ENCODE data around the gene POLR1E. TPM values are rescaled to one million over a fixed set of nuclear protein-coding genes. Genes with fewer than 3 reads are reported as not detected.

POLR1E gene
- total and polyA plus RNA-seq, 9 of the 15 experiments (the other 6 are each of a cell fraction or from before 2014, with no cell fraction given), result 18.9 to 102 (median 74.4) TPM

- TF ChIP-seq MBD1 (CRISPR knock-in tag; IDR thresholded peaks at IDR 0.05), result no peak
- 0 out of 2 replicates have a peak, but pooled peaks have one; percentile 53 for TF ChIP-seq ZKSCAN1 (IDR thresholded peaks at IDR 0.05; ENCODE audit: low read depth, low read length)
- TF ChIP-seq BRD4 (IDR thresholded peaks at IDR 0.05), result no peak
- peak; percentile 91 for TF ChIP-seq CXXC5 (CRISPR knock-in tag; IDR thresholded peaks at IDR 0.05)
- TF ChIP-seq SIN3B (IDR thresholded peaks at IDR 0.05; ENCODE audit: low read depth), result peak; percentile 45; the same call in 1 of the 2 replicates
- TF ChIP-seq NCOA6 (IDR thresholded peaks at IDR 0.05), result no peak
- 0 out of 2 replicates have a peak, but pooled peaks have one; percentile 23 for TF ChIP-seq PTBP1 (IDR thresholded peaks at IDR 0.05; ENCODE audit: low read depth, low read length)
- TF ChIP-seq CHD4 (IDR thresholded peaks at IDR 0.05; ENCODE audit: insufficient read depth, insufficient replicate concordance, low read depth, low read length, poor library complexity, severe bottlenecking), result no peak
- peak in 2 of 3 experiments; percentile 66 to 76 for TF ChIP-seq YY1 (IDR thresholded peaks at IDR 0.05; ENCODE audit: borderline replicate concordance in 1 of 3, control insufficient read depth in 1 of 3, extremely low read depth in 1 of 3, insufficient read depth in 3 of 3, insufficient read length in 1 of 3, insufficient replicate concordance in 2 of 3, low read depth in 1 of 3, low read length in 2 of 3)
- TF ChIP-seq GTF2B (IDR thresholded peaks at IDR 0.05; ENCODE audit: extremely low read depth, insufficient read length), result peak; percentile 9
- no peak for TF ChIP-seq E2F5 (CRISPR knock-in tag; IDR thresholded peaks at IDR 0.05)
- TF ChIP-seq DIDO1 (tag; IDR thresholded peaks at IDR 0.05; ENCODE audit: low read depth), result 0 out of 2 replicates have a peak, but pooled peaks have one; percentile 36
- TF ChIP-seq ARNT (IDR thresholded peaks at IDR 0.05), result no peak
- TF ChIP-seq SREBF2 (CRISPR knock-in tag; IDR thresholded peaks at IDR 0.05), result no peak
- no peak for TF ChIP-seq ASH1L (IDR thresholded peaks at IDR 0.05; ENCODE audit: borderline replicate concordance, low read depth, partially characterized antibody)
- TF ChIP-seq ZNF12 (CRISPR knock-in tag; IDR thresholded peaks at IDR 0.05), result no peak
- TF ChIP-seq SUPT5H (IDR thresholded peaks at IDR 0.05), result peak; percentile 87
- TF ChIP-seq ZNF3 (CRISPR knock-in tag; IDR thresholded peaks at IDR 0.05), result no peak
- no peak for TF ChIP-seq ZNF644 (tag; IDR thresholded peaks at IDR 0.05; ENCODE audit: low read depth)
- no peak for TF ChIP-seq HES1 (IDR thresholded peaks at IDR 0.05; ENCODE audit: low read depth)
- TF ChIP-seq NEUROD1 (IDR thresholded peaks at IDR 0.05; ENCODE audit: borderline replicate concordance, low read depth, low read length, partially characterized antibody), result peak; percentile 62
- TF ChIP-seq ZNF124 (CRISPR knock-in tag; IDR thresholded peaks at IDR 0.05), result no peak
- no peak for TF ChIP-seq KDM2B (CRISPR knock-in tag; IDR thresholded peaks at IDR 0.05)
These were observed at the start of gene POLR1E (continued) for GRCh38 chr9:37485389-37486255.

Data from K562 (cell line).